Nephron (organoid): Measurements from ENCODE around the gene PSMB11.

Experiments used
- H3K27ac Mint-ChIP-seq, 3 experiments: 2 replicates each; pipeline ENCODE4 v1.8.0; 2020; ENCODE audit warnings: mixed read lengths in 3 of 3, mild to moderate bottlenecking in 2 of 3, moderate library complexity in 1 of 3
- H3K27me3 Mint-ChIP-seq: 2 replicates; pipeline ENCODE4 v1.8.0; 2021; ENCODE audit warnings: low read depth, mild to moderate bottlenecking, moderate library complexity, mixed read lengths
- H3K36me3 Mint-ChIP-seq: 2 replicates; pipeline ENCODE4 v1.8.0; 2020; ENCODE audit warnings: low read depth, mixed read lengths
- H3K4me1 Mint-ChIP-seq: 2 replicates; pipeline ENCODE4 v1.8.0; 2020; ENCODE audit warnings: mixed read lengths
- H3K4me3 Mint-ChIP-seq, 3 experiments: 2 replicates each; pipeline ENCODE4 v1.8.0; 2020; ENCODE audit warnings: mild to moderate bottlenecking in 3 of 3, mixed read lengths in 3 of 3, moderate library complexity in 2 of 3
- H3K9me3 Mint-ChIP-seq: 2 replicates; pipeline ENCODE4 v1.8.0; 2020; ENCODE audit warnings: mixed read lengths
- TF ChIP-seq, protein P1 (sequence below), 3 experiments: fragments of 200-600 bp; sonication (generic); IDR thresholded peaks; one replicate each; pipeline ENCODE4 v1.5.0; 2021; ENCODE audit warnings: antibody characterized with exemption in 3 of 3; ENCODE audit not compliant: unreplicated experiment in 3 of 3

The PSMB11 gene

DNA sequence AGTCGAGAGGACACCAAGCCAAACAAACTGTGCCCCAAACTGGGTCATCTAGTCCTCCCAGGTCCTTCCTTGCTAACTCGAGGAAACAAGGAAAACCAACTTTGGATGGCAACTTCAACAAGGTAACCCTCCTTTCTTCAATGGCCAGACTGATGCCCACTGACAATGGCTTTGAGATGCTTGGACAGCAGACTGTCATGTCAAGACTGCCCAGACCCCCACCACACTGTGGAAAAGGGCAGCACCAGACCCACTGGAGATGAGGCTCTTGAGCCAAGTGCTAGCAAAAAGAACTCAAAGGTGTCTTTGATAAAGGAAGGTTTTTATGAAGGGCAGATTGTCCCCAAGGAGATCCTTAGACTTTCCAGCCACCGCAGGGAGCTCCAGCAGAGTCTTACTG, 24.4 kb downstream of the PSMB11 start:
- Mint-ChIP-seq H3K27me3 (no peaks in the 10 kb centered on the region), H3K9me3 (no peaks in the 10 kb centered on the region), H3K4me1 (peaks cover 44% of the 10 kb centered on the region), H3K27ac (no peak overlapping the region), H3K36me3 (peaks cover 71% of the 10 kb centered on the region), H3K4me3 (no peak overlapping the region)
- TF ChIP-seq, protein P1, sequence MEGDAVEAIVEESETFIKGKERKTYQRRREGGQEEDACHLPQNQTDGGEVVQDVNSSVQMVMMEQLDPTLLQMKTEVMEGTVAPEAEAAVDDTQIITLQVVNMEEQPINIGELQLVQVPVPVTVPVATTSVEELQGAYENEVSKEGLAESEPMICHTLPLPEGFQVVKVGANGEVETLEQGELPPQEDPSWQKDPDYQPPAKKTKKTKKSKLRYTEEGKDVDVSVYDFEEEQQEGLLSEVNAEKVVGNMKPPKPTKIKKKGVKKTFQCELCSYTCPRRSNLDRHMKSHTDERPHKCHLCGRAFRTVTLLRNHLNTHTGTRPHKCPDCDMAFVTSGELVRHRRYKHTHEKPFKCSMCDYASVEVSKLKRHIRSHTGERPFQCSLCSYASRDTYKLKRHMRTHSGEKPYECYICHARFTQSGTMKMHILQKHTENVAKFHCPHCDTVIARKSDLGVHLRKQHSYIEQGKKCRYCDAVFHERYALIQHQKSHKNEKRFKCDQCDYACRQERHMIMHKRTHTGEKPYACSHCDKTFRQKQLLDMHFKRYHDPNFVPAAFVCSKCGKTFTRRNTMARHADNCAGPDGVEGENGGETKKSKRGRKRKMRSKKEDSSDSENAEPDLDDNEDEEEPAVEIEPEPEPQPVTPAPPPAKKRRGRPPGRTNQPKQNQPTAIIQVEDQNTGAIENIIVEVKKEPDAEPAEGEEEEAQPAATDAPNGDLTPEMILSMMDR (IDR thresholded peaks at IDR 0.05; ENCODE audit: unreplicated experiment in 3 of 3): no peak

DNA sequence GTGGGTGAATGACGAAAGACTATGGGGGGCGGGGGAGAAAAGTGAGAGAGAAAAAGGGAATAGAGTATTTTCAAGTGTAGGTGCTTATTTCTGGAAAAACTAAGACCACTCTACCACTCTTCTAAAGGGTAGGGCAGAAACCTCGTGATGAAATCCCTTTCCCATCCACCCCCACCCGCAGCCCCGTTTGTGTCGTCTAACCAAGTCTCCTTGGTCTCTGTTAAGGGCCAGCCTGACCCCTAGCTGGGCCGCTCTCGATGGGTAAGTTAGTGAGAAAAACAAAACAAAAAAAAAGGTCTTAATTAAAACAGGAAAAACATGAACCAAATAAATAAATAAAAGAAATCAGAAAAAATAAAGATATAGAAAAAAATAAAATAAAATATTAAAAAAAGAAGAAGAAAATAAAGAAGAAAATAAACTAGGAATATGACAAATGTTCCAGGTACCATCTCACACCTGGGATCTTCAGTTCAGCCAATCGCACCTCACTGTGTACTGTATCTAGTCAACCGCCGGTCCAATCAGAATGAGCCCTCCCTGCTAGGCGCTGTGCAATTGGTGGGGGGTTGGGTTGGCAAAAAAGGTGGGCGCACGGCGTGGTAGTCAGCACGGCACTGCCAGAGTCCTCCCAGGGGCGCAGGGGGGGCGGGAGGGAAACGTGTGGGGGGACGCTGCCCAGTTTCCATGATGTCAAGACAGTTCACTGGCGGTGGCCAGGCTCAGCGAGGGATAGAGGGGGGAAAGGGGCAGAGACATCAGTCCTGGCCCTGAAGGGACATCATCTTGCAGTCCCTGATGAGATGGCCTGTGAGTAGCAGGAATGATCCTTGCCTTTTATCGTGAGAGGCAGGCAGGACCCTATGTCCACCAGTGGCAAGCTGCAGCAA, 25.1 kb downstream of the PSMB11 start:
- H3K4me1 Mint-ChIP-seq: peaks cover 50% of the 10 kb centered on the region
- TF ChIP-seq, protein P1 (IDR thresholded peaks at IDR 0.05; ENCODE audit: unreplicated experiment in 3 of 3): no peak
- no peaks in the 10 kb centered on the region for H3K27me3 Mint-ChIP-seq
- H3K27ac Mint-ChIP-seq: no peak overlapping the region
- H3K9me3 Mint-ChIP-seq: no peaks in the 10 kb centered on the region
- H3K4me3 Mint-ChIP-seq: no peak overlapping the region
- peaks cover 74% of the 10 kb centered on the region for H3K36me3 Mint-ChIP-seq

- Mint-ChIP-seq H3K4me1 (peaks cover 51% of the 10 kb centered on the region), H3K9me3 (no peaks in the 10 kb centered on the region), H3K36me3 (peaks cover 70% of the 10 kb centered on the region), H3K27me3 (no peaks in the 10 kb centered on the region), H3K27ac (peak overlapping the region; percentile 85 to 95 (median 91)), H3K4me3 (peak overlapping the region; percentile 89 to 94 (median 91))
- TF ChIP-seq, protein P1 (IDR thresholded peaks at IDR 0.05; ENCODE audit: unreplicated experiment in 3 of 3): no peak
These were observed 26.1 kb downstream of the PSMB11 start for GRCh38 chr14:23067847-23068788.

DNA sequence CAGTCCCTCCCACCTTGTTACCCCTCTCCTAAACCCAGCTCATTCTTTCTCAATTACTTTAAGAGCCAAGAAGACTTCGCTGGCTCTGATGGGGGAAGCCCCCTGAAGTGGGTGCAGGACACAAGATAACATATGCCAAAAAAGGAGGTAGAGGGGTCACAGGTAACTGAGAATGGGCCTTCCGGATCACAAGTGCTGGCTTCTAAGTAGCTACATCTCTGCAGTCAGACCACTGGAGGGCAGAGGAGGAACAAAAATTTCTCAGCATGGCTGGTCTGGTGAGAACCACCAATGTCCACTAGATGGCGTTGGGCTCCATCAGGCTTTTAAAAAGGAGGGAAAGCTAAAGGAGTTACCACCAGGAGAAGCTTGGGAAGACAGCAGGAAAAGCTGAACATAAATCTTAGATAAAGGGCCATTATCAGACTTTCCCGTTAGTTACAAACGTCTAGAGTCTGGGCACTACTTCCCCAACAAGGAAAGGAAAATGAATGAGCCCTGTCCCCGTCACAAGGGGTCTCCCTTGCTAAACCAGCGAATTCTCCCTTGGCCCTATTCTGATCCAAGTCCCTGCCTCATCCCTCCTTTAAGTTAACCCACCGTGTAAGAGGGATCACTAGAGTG, 26.9 kb downstream of the PSMB11 start:
- peak overlapping the region; percentile 89 to 94 (median 91) for H3K4me3 Mint-ChIP-seq
- no peaks in the 10 kb centered on the region for H3K9me3 Mint-ChIP-seq
- peaks cover 47% of the 10 kb centered on the region for H3K4me1 Mint-ChIP-seq
- TF ChIP-seq, protein P1 (IDR thresholded peaks at IDR 0.05; ENCODE audit: unreplicated experiment in 3 of 3): peak; percentile 99
- H3K27ac Mint-ChIP-seq: peak overlapping the region; percentile 85 to 95 (median 91)
- H3K27me3 Mint-ChIP-seq: no peaks in the 10 kb centered on the region
- H3K36me3 Mint-ChIP-seq: peaks cover 62% of the 10 kb centered on the region

GRCh38 chr14:23069413-23069806, 27.4 kb downstream of the PSMB11 start:
- Mint-ChIP-seq H3K4me3 (peak overlapping the region; percentile 89 to 94 (median 91)), H3K27me3 (no peaks in the 10 kb centered on the region), H3K4me1 (peaks cover 47% of the 10 kb centered on the region), H3K9me3 (no peaks in the 10 kb centered on the region), H3K27ac (peak overlapping the region; percentile 85 to 95 (median 91)), H3K36me3 (peaks cover 57% of the 10 kb centered on the region)
- TF ChIP-seq, protein P1 (IDR thresholded peaks at IDR 0.05; ENCODE audit: unreplicated experiment in 3 of 3): no peak
